ENCODE measurements around the gene ZNF414. TPM values are rescaled to one million over a fixed set of nuclear protein-coding genes. Genes with fewer than 3 reads are reported as not detected.

ZNF414 gene
- total RNA-seq, 1 experiment from 2014 or later, result 26.7 TPM

GRCh38 chr19:8528500-8528899 lies 14.5 kb upstream of the ZNF414 start:
- TF ChIP-seq EZH2 (IDR thresholded peaks at IDR 0.05; ENCODE audit: borderline replicate concordance, low read depth, low read length, poor library complexity, severe bottlenecking) (no peak), CTCF (conservative IDR thresholded peaks at IDR 0.05; ENCODE audit: low read depth, low read length) (no peak)
- no TSS peak for BruUV-seq (replicated peaks)
- H3K36me3 ChIP-seq (ENCODE audit: insufficient read depth, low read length, poor library complexity, severe bottlenecking), result no peaks in the 10 kb centered on the region
- DNase-seq (ENCODE audit: low spot score), result peak; percentile 31
- H3K4me1 ChIP-seq (ENCODE audit: insufficient read depth, low read length, poor library complexity, severe bottlenecking), result peaks cover 6% of the 10 kb centered on the region
- no peaks in the 10 kb centered on the region for H3K27me3 ChIP-seq (replicated peaks; ENCODE audit: insufficient read depth, low read depth, low read length, poor library complexity)
- no peak overlapping the region for H3K4me3 ChIP-seq (ENCODE audit: low read depth, low read length, poor library complexity, severe bottlenecking)
- intact Hi-C loops (cut with micrococcal nuclease; ENCODE audit: unreplicated experiment), result loop anchor here (5.0 kb wide), 1 partner anchor 176 kb away; no protein-coding TSS in a partner anchor
- no peaks in the 10 kb centered on the region for H3K9me3 ChIP-seq (ENCODE audit: low read depth, low read length, poor library complexity, severe bottlenecking)
- ChIA-PET POLR2A (ENCODE audit: low non-redundant PET) (no interaction called here), CTCF (interaction anchor here (1.8 kb wide), 1 partner anchor 52 kb away, joined by 5 read pairs; no protein-coding TSS in a partner anchor)
- H3K27ac ChIP-seq (ENCODE audit: low read depth, low read length, poor library complexity, severe bottlenecking), result no peak overlapping the region

- Histone ChIP-seq H3K4me3 (ENCODE audit: low read depth, low read length, poor library complexity, severe bottlenecking) (peak overlapping the region; percentile 79), H3K36me3 (ENCODE audit: insufficient read depth, low read length, poor library complexity, severe bottlenecking) (no peaks in the 10 kb centered on the region), H3K27ac (ENCODE audit: low read depth, low read length, poor library complexity, severe bottlenecking) (peak overlapping the region; percentile 96), H3K27me3 (replicated peaks; ENCODE audit: insufficient read depth, low read depth, low read length, poor library complexity) (no peaks in the 10 kb centered on the region), H3K9me3 (ENCODE audit: low read depth, low read length, poor library complexity, severe bottlenecking) (no peaks in the 10 kb centered on the region), H3K4me1 (ENCODE audit: insufficient read depth, low read length, poor library complexity, severe bottlenecking) (peaks cover 6% of the 10 kb centered on the region)
- TF ChIP-seq CTCF (conservative IDR thresholded peaks at IDR 0.05; ENCODE audit: low read depth, low read length), result no peak
- TF ChIP-seq EZH2 (IDR thresholded peaks at IDR 0.05; ENCODE audit: borderline replicate concordance, low read depth, low read length, poor library complexity, severe bottlenecking), result no peak
- intact Hi-C loops (cut with micrococcal nuclease; ENCODE audit: unreplicated experiment), result loop anchor here (5.0 kb wide), 1 partner anchor 174 kb away; no protein-coding TSS in a partner anchor
- ChIA-PET CTCF (interaction anchor here (0.7 to 1.0 kb wide), 2 partner anchors 73 to 583 kb away, joined by 3 to 4 read pairs; partner anchors contain the start of gene TIMM44), POLR2A (ENCODE audit: low non-redundant PET) (interaction anchor here (0.6 to 1.0 kb wide), 2 partner anchors 13 to 21 kb away, joined by 4 to 9 read pairs; partner anchors contain the start of gene ZNF414)
- DNase-seq (ENCODE audit: low spot score), result peak; percentile 94
- BruUV-seq (replicated peaks), result no TSS peak
Measured at GRCh38 chr19:8526345-8527091, 12.6 kb upstream of the ZNF414 start.

- no peak for DNase-seq (ENCODE audit: low spot score)
- peak; percentile 40 for TF ChIP-seq CTCF (conservative IDR thresholded peaks at IDR 0.05; ENCODE audit: low read depth, low read length)
- TF ChIP-seq EZH2 (IDR thresholded peaks at IDR 0.05; ENCODE audit: borderline replicate concordance, low read depth, low read length, poor library complexity, severe bottlenecking), result no peak
- H3K9me3 ChIP-seq (ENCODE audit: low read depth, low read length, poor library complexity, severe bottlenecking), result no peaks in the 10 kb centered on the region
- no peaks in the 10 kb centered on the region for H3K27me3 ChIP-seq (replicated peaks; ENCODE audit: insufficient read depth, low read depth, low read length, poor library complexity)
- peaks cover 6% of the 10 kb centered on the region for H3K4me1 ChIP-seq (ENCODE audit: insufficient read depth, low read length, poor library complexity, severe bottlenecking)
- no peaks in the 10 kb centered on the region for H3K36me3 ChIP-seq (ENCODE audit: insufficient read depth, low read length, poor library complexity, severe bottlenecking)
- ChIA-PET POLR2A (ENCODE audit: low non-redundant PET) (interaction anchor here (1.1 kb wide), 1 partner anchor 11 kb away, joined by 4 read pairs; the partner anchor contains the start of gene ZNF414), CTCF (interaction anchor here (1.4 kb wide), 1 partner anchor 12 kb away, joined by 4 read pairs; the partner anchor contains the start of gene ZNF414)
- H3K27ac ChIP-seq (ENCODE audit: low read depth, low read length, poor library complexity, severe bottlenecking), result peak overlapping the region; percentile 48
- intact Hi-C loops (cut with micrococcal nuclease; ENCODE audit: unreplicated experiment), result loop anchor here (5.0 kb wide), 1 partner anchor 173 kb away; no protein-coding TSS in a partner anchor
- peak overlapping the region; percentile 37 for H3K4me3 ChIP-seq (ENCODE audit: low read depth, low read length, poor library complexity, severe bottlenecking)
- no TSS peak for BruUV-seq (replicated peaks)
Measured at GRCh38 chr19:8525401-8525684, 11.4 kb upstream of the ZNF414 start.
